Fibroblast of villous mesenchyme (primary cell): Measurements from ENCODE around the gene KAZN. TPM values are rescaled to one million over a fixed set of nuclear protein-coding genes. Genes with fewer than 3 reads are reported as not detected.

Experiments
- DNase-seq: peaks from one replicate; pipeline ENCODE4 v3.0.0-alpha.2; 2010; ENCODE audit warnings: low read depth
- H3K4me3 ChIP-seq: 2 replicates; pipeline ENCODE4 v1.5.1; 2011; ENCODE audit warnings: low read depth, mild to moderate bottlenecking, low read length
- total RNA-seq: library from RNA; depleted of rRNA; stranded (reverse); fragments of >200 nt; gene quantifications from 2 replicates; pipeline ENCODE4 v1.2.3, GENCODE V29; 2012
- TF ChIP-seq, protein P1 (sequence below): IDR thresholded peaks from 2 replicates; pipeline ENCODE4 v1.5.1; 2012; ENCODE audit warnings: low read depth, mild to moderate bottlenecking, low read length; ENCODE audit not compliant: insufficient read depth

Gene KAZN
- total RNA-seq, 1 donor = 8.6 TPM

DNA sequence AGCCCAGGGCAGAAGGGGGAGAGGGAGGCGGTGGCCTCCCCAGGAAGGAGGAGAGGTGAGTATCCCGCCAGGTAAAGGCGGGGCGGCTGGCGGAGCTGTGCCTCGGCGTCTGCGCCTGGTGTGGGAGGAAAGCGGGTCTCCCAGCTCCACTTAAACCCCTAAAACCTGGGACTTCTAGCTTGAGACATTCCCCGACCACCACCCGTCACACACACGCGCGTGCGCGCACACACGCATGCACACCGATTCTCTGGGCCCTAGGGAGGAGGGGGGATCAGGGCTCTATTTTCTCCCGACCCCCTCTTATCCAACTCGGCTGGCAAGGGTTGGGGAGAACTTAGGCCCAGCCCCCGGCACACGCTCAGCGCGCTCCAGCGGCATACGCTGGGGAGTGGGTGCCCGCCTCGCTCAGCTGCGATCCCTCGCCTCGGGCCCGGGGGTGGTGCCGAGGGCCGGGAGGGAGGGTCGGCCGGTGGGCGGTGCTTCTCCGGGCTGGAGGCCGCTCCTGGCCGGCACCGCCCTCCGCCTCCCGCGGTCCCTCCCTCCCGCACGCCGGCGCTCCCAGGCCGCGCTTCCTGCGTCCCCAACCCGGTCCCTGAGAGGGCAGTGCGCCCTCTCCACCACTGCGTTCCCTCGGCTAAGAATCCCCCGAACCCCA lies 554.8 kb downstream of the KAZN start, which contains the start of gene TMEM51:
TMEM51 (plus strand) TSS at position 564 of the 658 bp plus-strand sequence. CDS start 61,341 bp downstream, outside the sequence.
- peak; percentile 77 for DNase-seq
- H3K4me3 ChIP-seq = peak within 1 kb of the TSS; percentile 72
- TF ChIP-seq, protein P1, sequence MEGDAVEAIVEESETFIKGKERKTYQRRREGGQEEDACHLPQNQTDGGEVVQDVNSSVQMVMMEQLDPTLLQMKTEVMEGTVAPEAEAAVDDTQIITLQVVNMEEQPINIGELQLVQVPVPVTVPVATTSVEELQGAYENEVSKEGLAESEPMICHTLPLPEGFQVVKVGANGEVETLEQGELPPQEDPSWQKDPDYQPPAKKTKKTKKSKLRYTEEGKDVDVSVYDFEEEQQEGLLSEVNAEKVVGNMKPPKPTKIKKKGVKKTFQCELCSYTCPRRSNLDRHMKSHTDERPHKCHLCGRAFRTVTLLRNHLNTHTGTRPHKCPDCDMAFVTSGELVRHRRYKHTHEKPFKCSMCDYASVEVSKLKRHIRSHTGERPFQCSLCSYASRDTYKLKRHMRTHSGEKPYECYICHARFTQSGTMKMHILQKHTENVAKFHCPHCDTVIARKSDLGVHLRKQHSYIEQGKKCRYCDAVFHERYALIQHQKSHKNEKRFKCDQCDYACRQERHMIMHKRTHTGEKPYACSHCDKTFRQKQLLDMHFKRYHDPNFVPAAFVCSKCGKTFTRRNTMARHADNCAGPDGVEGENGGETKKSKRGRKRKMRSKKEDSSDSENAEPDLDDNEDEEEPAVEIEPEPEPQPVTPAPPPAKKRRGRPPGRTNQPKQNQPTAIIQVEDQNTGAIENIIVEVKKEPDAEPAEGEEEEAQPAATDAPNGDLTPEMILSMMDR = no peak

DNA sequence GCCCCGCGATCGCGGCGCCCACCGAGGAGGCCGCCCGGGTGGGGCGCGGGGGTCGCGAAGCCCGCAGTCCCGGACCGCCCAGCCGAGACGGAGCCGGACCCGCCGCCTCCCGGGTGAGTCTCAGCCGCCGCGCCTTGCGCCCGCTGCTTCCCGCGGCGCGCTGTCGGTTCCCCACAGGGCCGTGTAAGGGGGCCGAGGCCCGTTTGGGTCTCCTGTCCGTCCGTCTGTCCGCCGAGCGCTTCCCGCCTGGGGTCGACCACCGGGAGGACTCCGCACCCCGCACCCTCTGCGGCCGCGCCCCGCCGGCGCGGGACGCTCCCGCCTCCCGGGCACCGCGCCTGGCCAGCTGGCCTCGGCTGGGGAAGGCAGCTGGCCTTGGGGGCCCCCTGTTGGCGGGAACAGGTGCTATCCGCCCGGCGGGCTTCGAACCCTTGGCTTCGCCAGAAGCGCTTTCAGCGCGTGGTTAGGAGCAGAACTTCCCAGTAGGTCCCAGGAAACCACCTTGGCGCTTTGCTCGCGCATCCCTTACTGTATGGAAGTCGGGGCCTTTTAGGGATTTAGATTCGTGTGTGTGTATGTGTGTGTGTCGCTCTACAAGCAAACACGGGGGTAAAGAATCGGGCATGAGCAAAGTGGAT lies 555.5 kb downstream of the KAZN start:
- H3K4me3 ChIP-seq = peak overlapping the region; percentile 72
- peak; percentile 68 for DNase-seq

DNA sequence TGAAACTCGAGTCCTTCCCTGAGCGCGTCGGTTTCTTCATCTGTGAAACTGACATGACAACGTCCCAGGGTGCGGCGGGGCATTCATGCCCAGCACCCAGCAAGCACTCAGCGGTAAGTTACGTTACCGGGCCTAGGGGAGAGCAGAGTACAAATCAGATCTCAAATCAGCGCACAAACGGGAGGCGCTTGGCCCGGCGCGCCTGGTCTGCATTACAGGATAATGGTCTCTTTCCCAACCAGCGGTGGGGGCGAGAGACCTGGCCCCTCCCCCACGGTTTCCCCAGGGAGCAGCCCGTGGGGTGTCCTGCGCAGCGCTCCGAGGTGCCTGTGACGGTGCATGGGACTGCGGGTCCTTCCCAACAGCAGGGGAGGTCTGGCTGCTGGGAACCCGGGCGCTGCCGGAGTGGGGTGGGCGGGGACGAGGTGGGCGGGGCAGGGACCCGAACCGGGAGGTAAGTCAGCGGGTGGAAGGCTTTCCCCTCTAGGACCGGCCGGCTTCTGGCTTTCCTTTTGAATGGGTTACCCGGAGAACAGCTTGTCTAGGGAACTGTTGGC lies 556.1 kb downstream of the KAZN start:
- peak; percentile 67 for DNase-seq
- TF ChIP-seq, protein P1 = no peak
- peak overlapping the region; percentile 72 for H3K4me3 ChIP-seq

More for the DNA sequence above, 555.5 kb downstream of the KAZN start:
- TF ChIP-seq, protein P1 = peak; percentile 73

DNA sequence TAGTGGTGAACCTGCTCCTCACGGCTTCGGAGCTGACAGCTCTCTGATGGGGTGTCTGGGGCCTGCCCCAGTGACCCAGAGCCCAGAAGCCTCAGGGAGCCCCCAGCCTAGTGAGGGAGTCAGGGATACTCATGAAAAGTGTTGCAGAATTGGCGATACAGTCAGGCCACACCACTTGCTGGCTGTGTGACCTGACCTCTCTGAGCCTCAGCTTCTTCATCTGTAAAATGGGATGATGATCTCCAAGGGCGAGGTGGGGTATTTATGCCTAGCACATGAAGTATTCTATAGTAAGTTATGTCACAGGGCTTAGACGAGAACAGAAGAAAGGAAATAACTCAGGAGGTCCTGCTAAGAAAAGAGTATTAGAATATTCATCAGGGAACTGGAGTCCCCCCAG lies 556.7 kb downstream of the KAZN start:
- DNase-seq = no peak
- TF ChIP-seq, protein P1 = no peak
- peak overlapping the region; percentile 72 for H3K4me3 ChIP-seq

DNA sequence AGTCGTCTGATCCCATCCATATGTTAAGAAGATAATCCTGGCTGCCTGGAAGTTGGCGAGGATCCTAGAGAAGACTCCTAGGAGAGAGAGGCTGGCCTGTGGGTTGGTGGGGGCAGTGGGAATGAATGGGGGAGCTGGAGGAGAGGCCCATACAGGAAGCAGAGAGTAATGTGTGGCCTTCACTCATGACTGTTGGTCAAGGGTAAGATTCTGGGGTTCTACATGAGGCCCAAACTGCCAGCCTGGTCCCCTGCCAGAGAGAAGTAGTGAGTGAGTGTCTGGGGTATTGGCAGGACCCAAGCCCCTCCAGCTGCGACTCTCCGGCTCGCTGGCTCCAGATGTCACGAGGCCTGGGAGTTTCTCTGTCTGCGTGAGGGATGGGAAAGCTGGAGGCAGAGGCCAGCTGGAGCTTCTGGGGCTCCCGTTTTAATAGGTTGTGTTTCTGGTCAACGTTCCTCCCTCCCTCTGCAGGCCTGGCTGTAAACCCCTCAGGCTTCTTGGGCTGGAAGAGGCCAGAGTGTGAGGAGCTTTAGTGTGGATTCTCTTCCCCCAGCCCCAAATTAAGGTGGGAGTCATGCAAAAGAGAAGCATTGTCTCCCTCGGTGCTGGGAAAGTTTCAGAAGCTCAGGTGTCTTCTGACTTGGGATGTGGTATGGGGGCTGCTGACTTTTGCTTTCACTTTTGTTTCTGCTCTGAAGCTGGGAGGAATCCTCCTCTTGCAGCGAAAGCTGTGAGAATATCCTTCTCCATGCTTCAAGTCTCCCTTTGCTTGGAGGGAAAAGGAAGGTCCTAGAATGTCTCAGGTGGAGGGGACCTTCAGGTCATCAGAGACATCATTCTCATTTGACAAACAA lies 557.6 kb downstream of the KAZN start:
- peak overlapping the region; percentile 45 for H3K4me3 ChIP-seq
- DNase-seq = peak; percentile 83

DNA sequence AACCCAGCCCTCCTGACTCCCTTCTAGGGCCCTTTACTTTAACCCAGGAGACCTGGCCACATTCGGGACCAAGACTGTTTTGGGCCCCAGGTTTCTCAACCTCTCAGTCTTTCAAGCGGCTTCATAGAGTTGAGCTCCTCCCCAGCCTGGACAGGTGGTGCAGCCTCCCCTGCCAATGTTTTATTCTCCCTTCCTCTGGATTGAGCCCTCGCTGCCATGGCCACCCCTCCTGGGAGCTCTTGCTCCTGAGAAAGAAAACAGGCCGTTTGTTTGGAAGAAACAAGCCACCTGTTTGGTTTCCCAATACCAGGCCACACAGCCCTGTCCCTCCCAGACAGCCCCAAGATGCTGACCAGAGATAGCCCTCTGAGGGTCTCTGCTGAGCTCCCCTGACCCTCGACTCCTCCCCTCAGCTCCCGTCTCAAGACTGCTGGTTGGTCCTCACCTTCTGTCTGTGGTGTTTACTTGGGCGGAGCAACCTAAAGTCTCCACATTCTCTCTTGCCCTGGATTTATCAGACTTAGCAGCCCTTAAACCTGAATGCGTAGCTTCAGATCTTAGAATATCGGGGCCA lies 558.4 kb downstream of the KAZN start:
- DNase-seq = peak; percentile 58
- H3K4me3 ChIP-seq = peak overlapping the region; percentile 45
- TF ChIP-seq, protein P1 = no peak

More for the DNA sequence above, 557.6 kb downstream of the KAZN start:
- TF ChIP-seq, protein P1 = no peak
